SK-MEL-5 (cell line): Measurements from ENCODE around the gene TYSND1. TPM values are rescaled to one million over a fixed set of nuclear protein-coding genes. Genes with fewer than 3 reads are reported as not detected.
"Not testable (repeated sequence)": the region's sequence is repeated elsewhere in the genome, so short reads cannot be mapped to it uniquely, and the experiment has no call there.

ENCODE experiments used
- DNase-seq: peaks from one replicate; pipeline ENCODE4 v3.0.0-alpha.2; 2016; ENCODE audit warnings: low read depth, low spot score
- in situ Hi-C: cut with HindIII; loops from 2 replicates; pipeline ENCODE4 v1.10.0; 2016; ENCODE audit warnings: low sequenced_read_pairs, high pct_unique_total_duplicates, low pct_unique_long_range_greater_than_20kb
- total RNA-seq: library from RNA; depleted of rRNA; stranded (reverse); fragments of >200 nt; shearing (Covaris generic); gene quantifications from 2 replicates; pipeline ENCODE4 v1.2.3, GENCODE V29; 2014

The TYSND1 gene
- total RNA-seq, 1 experiment from 2014 or later = 22.7 TPM

DNA sequence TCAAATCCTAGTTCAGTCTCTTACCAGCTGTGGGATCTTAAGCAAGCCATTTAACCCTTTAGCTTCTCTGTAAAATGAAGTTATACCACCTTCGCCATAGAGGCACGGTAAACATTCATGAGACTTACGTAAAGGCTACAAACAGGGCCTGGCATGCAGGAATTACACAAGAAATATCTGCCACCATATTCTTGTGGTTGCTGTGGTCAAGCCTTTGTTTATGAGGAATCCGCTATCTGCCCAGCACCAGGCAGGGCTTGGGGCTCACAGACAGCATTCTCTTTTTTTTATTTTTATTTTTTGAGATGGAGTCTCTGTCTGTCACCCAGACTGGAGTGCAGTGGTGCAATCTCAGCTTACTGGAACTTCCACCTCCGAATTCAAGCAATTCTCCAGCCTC is 23.8 kb downstream of the TYSND1 start:
- DNase-seq = no peak
- in situ Hi-C loops = no loop called here

DNA sequence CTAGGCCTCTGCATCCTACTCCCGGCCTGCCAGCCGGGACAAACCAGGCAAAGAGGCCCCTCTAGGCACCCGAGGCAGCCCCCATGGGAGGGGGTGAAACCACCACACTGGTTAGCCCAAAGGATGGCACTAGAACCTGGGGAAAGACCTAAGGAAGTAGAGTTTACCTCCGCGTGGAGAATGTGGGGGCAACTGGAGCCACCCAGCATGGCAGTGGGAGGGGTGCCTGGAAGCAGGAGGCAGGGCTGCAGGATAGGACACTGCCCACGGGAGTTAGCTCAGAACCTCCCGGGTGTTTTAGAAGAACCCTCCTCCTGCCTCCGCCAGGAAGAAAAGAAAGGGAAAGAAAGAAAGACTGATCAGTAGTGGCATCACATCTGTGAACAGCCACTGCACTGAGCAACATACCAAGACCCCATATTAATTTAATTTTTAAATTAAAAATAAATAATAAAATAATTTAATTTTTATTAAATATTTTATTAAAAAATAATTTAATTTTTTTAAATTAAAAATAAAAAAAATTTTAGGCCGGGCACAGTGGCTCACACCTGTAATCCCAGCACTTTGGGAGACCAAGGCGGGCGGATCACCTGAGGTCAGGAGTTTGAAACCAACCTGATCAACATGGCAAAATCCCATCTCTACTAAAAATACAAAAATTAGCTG is 25.1 kb downstream of the TYSND1 start:
- in situ Hi-C loops = no loop called here
- DNase-seq = no peak

DNA sequence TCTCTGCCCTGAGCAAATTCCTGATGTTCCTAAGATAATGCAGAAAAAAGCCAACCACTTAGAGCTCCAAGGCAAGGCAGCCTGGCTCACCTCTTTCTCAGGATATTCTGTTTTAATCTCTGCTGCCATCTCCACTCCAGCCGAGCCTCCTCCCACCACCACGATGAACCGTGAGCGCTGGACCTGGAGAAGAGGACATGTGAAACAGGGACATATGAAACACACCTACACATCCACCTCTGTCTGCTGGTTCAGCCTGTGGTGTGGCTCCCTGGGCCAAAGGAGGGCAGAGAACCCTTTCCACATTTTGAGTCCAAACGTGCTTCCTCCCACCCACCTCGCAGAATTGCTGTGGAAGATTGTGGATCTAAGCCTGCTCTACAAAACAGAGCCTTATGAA is 26.1 kb downstream of the TYSND1 start:
- DNase-seq = no peak
- in situ Hi-C loops = no loop called here

DNA sequence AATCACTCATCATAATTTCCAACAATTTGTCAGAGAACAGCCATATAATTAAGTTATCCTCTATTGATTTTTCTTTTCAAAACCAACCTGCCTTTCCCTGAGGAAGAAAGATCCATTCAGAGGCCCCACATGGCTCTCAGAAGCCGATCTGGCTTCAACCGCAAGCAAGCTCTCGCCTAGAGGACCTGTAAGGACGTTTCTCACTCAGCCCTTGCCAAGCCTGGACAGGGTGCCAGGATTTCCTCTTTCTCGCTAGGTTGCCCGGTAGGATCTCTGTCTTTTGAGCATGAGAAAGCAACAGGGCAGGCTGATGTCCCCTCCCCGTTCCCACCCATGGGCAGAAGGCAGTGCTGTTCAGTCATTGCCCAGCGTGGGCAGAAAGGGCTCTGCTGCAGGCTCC is 26.9 kb downstream of the TYSND1 start:
- no peak for DNase-seq
- in situ Hi-C loops = no loop called here

DNA sequence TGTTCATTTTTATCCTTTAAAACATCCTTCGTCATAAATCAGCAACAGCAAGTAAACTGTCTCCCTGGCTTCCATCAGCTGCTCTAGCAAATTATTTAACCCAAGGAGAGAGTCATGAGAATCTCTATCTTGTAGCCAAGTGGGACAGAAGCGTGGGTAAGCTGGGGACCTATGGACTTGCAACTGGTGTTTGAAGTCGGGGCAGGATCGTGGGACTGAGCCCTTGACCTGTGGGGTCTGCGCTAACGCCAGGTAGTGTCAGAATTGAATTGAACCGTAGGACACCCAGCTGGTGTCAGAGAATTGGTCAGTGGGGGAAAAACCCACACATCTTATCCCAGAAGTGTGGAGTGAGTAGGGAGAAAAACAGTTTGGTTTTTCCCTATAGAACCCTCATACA is 27.3 kb downstream of the TYSND1 start:
- in situ Hi-C loops = no loop called here
- DNase-seq = no peak

DNA sequence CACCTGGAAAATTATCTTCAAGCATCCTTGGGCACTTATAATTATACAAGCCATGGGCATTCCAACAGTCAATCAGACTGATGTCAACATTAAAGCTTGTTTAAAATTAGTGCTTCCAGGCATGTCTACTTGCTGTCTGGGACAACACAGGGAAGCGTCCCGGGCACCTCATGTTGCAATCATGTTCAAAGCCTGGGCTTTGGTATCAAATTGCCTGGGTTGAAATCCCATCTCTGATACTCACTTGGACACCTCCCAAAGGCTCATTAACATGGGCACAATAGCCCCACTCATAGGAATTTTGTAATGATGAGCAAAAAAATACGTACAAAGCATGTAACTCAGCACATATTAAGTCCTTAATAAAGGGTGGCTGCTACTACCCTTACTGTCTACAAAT is 28.3 kb downstream of the TYSND1 start:
- no peak for DNase-seq
- in situ Hi-C loops = no loop called here

DNA sequence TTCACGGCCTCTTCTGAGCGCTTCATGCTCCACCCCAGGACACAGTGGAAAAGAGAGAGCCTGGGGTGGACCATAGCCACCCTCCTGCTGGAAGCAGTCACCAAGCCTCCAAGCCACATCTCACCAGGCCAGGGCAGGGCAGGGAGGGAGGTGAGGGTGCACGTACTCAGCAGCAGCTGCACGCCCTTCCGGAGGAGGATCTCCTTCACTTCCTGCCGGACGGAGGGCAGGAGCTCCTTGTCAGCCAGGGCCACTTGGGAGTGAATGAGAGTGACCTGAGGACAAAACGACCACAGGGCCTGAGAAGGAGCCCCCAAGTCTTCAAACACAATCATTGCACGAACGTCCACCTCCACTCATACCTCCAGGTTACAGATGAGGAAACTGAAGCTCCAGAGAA is 28.9 kb downstream of the TYSND1 start:
- in situ Hi-C loops = no loop called here
- no peak for DNase-seq

DNA sequence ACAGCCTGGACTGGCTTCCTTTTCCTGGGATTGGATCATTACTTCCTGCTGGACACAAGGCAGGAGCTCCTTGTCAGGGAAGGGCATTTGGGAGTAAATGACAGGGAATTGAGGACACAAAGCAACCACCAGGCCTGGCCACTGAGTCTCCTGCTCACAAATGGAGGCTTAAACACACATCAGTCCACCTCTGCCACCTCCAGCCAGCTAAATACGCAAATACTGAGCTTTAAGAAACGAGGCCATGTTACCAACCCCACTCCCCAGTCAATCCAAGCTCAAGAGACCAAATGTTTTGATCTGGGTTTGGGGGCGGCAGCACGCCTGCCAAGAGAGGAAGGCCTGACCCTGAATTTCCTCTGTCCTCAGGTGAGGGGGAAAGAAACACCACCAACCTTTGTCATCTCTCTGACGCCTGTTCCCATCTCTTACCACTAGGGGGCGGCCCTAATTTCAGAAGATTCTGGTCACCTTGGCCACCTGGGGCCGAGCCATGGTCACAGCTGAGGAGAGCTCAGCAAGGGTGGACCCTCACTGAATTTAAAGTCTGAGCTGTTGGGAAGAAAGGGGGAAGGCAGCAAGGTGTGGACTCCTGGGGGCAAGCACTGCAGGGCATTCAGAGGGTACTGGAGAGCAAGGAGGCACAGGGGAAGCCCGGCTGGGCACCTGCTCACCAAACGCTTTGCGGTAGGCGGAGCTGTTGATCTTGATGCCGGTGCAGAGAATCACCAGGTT is 30.4 kb downstream of the TYSND1 start:
- peak; percentile 53 for DNase-seq
- in situ Hi-C loops = no loop called here

DNA sequence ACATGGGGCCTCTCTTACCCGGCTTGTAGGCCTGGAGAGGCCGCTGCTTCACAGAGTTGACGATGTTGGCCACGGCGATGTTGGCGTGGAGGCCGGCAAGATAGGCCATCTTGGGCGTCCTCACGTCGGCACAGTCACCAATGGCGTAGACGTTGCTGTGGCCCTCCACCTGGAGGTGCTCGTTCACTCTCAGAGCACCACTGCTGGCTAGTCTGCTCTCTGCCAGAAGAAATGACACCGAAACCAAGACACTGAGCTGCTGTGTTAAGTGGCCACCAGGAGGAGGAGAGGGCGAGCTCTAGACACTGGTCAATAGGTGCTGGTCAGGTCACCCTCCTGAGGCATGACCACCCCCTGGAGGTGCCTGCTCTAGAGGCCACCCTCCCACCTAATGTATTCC is 31.6 kb downstream of the TYSND1 start:
- DNase-seq = peak; percentile 4
- in situ Hi-C loops = no loop called here

DNA sequence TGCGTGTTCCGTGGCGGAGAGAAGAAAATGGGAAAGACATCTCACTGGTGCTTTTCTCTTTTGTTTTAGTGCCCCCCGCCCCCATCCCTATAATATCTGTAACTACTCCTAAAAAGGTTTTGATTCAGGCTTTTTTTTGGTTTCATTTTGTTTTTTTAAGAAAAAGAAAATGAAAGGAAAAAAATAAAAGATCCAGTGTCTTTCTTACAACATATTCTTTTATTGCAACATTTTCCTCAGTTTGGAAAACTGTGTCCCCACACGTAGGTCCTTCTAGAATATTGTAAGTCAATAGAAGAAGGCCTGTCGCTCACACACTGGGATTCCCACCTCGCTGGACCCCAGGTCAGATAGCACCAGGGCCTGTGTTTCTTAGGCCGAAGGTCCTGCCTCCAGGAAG is 34.4 kb downstream of the TYSND1 start:
- DNase-seq = no peak
- in situ Hi-C loops = no loop called here

DNA sequence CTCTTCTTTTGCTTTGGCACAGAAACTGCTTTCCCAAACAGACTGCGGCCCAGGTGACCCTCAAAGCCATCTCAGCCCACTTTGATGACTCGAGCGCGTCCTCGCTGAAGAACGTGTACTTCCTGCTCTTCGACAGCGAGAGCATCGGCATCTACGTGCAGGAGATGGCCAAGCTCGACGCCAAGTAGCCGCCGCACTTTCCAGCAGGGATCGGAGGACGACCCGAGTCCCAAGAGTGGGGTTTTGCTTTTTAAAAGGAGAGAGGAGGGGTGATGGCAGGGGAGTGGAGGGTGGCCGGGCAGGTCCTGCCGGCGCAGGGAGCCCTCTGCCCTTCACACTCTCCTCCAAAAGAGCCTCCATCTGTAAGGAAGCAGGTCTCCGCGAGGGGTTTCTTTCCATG is 35.0 kb downstream of the TYSND1 start:
- in situ Hi-C loops = no loop called here
- DNase-seq = no peak

DNA sequence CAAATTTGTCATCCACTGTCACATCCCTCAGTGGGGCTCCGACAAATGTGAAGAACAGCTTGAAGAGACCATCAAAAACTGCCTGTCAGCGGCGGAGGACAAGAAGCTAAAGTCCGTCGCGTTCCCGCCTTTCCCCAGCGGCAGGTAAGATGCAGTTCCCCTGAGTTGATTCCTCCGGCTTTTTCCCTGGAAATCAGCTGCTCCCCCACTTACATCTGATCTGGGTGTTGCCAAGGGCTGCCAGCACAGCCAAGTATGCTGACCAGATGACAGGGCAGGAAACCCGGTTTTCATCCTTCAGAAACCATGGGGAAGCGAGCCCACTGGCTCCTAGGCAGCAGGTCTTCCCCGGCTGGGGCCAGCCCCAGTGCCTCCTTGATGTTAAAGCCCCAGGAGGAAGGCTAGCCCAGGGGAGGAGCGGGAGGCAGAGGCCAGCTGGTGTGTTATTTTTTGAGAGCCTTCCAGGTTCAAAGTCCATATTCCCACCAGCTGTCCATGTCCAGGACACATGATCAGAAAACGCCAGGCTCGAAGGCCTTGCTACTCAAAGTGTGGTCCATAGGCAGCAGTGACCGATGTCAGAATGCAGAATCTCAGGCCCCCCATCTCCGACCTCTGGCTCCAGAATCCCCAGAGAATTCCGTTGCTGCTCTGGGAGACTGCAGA is 37.3 kb downstream of the TYSND1 start:
- in situ Hi-C loops = no loop called here
- DNase-seq = no peak

DNA sequence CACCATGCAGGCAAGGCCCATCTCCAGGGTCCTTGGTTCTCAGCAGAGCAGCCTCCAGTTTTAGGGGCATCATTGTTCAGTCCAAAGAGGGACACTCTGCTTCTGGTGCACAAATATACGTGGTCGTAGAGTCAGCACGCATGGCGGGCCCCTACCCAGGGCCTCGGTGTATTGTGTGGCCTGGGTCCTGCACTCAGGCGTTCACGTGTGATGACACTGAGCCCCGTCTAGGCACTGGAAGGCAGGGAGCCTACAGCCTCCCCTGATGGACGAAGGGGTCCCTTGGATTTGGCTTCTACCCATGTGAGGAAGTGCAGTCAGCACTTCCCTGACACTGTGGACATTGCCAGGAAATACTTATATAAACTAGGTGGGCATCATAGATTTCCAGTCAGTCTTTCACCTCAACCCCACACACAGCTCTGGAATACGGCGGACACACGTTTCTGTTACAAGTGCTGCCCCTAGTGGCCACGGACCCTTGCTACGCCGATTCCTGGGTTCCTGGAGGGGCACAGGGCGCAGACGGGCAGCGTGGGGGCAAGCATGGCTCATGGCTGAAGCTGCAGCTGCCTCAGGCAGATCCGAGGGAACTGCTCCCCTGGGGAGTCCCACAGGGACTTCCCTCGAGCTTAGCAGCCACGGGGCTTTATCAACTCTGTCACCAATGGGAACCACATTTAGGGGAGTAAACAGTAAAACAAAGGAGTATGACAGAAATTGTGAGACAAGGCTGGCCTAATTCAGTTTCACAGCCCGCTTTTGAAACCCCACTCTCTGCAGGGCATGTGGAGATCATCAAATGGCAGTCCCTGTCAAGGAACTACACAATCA is 39.3 kb downstream of the TYSND1 start:
- peak; percentile 58 for DNase-seq

DNA sequence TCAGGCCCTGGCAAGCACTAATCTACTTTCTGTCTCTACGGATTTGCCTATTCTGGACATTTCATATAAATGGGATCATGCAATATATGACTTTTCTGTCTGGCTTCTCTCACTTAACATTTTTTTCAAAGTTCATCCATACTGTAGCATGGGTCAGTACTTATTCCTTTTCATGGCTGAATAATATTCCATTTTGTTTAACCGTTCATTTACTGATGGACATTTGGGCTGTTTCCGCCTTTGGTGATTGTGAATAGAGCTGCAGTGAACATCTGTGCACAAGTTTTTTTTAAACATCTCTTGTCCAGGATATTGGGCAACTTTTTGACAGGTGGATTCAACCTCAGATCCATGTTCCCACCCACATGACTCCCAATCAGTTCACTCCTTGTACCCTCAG is 44.8 kb downstream of the TYSND1 start:
- in situ Hi-C loops = no loop called here
- no peak for DNase-seq

More for the DNA sequence above, 39.3 kb downstream of the TYSND1 start:
- in situ Hi-C loops = no loop called here

DNA sequence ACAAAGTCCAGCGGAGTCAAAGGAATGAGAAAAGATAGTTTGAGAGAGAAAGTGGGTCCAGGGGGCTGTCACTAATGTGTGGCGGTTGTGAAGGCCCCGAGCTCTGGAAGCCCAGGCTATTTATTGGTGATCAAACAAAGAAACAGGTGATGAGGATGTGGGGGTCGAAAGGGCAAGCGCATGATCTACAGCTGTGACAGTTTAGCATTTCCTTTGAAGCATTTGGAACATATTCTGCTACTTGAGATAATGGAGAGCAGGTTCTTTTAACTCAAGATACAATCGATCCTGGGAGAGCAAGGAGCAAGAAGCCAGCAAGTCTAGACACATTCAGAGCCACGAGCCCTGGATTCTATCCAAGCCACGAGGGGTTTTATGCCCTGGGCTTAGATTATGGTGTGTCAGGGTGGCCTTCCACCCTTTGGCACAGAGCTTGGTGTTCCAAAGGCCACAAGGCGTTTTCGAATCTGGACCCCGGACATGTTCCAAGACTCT is 45.4 kb downstream of the TYSND1 start:
- in situ Hi-C loops, DNase-seq: not testable (repeated sequence)

DNA sequence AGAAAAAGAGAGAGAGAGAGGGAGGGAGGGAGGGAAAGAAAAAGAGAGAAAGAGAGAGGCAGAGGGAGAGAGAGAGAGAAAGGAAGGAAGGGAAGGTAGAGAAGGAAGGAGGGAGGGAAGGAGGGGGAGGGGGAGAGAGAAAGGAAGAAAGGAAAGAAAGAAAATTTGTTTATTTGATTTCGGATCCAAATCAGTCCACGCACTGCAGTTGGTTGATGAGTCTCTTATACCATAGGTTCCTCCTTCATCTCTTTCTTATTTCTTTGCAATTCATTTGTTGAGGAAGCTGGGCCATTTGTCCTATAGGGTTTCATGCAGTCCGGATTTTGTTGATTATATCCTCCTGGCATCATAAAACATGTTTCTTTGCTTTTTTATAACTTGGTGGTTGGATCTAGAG is 48.2 kb downstream of the TYSND1 start:
- no peak for DNase-seq
- in situ Hi-C loops = no loop called here

DNA sequence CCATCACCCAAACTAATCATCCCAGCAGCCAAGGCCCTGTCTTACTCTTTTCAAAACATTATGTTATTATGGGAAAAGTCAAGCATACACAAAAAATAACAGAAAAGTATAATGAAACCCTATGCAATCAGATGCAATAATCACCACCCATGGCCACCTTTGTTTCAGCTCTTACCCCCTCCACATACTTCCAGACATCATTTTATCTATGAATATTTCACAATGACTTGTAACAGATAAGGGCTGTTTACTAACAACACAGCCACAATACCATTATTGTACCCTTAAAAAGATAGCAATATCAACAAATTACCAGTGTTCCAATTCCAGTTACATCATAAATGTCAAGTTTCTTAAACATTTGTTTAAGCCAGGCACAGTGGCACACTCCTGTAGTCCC is 49.0 kb downstream of the TYSND1 start:
- in situ Hi-C loops = no loop called here

More for the DNA sequence above, 49.0 kb downstream of the TYSND1 start:
- DNase-seq = no peak
